Hepatocyte (in vitro differentiated cells): Measurements from ENCODE around the gene CPB1. TPM values are rescaled to one million over a fixed set of nuclear protein-coding genes. Genes with fewer than 3 reads are reported as not detected.

Experiments
- DNase-seq: peaks from one replicate; pipeline ENCODE4 v3.0.0-alpha.2; 2016; ENCODE audit warnings: low spot score
- H2AFZ ChIP-seq: fragments of 200-600 bp; sonication (generic); 2 replicates; pipeline ENCODE4 v1.6.0; 2016; ENCODE audit warnings: antibody characterized with exemption, mild to moderate bottlenecking
- H3K27ac ChIP-seq: fragments of 200-600 bp; sonication (generic); 2 replicates; pipeline ENCODE4 v1.5.1; 2016; ENCODE audit warnings: mild to moderate bottlenecking
- H3K27me3 ChIP-seq: fragments of 200-600 bp; sonication (generic); 2 replicates; pipeline ENCODE4 v1.6.1; 2016
- H3K36me3 ChIP-seq: fragments of 200-600 bp; sonication (generic); replicated peaks from 2 replicates; pipeline ENCODE4 v1.5.1; 2016; ENCODE audit warnings: low read depth; ENCODE audit not compliant: insufficient read depth
- H3K4me1 ChIP-seq: fragments of 200-600 bp; sonication (generic); 2 replicates; pipeline ENCODE4 v1.5.1; 2016; ENCODE audit warnings: mild to moderate bottlenecking, moderate library complexity; ENCODE audit not compliant: insufficient read depth
- H3K4me2 ChIP-seq: fragments of 200-600 bp; sonication (generic); 2 replicates; pipeline ENCODE4 v1.6.0; 2016
- H3K4me3 ChIP-seq: fragments of 200-600 bp; sonication (generic); 2 replicates; pipeline ENCODE4 v1.5.1; 2016; ENCODE audit warnings: mild to moderate bottlenecking
- H3K79me2 ChIP-seq: fragments of 200-600 bp; sonication (generic); 2 replicates; pipeline ENCODE4 v1.6.0; 2017; ENCODE audit warnings: mild to moderate bottlenecking
- H3K9me2 ChIP-seq: fragments of 200-600 bp; sonication (generic); replicated peaks from 2 replicates; pipeline ENCODE4 v1.6.0; 2017; ENCODE audit warnings: mild to moderate bottlenecking; ENCODE audit not compliant: insufficient read depth
- H3K9me3 ChIP-seq: fragments of 200-600 bp; sonication (generic); 2 replicates; pipeline ENCODE4 v1.5.1; 2016; ENCODE audit warnings: low read depth, mild to moderate bottlenecking
- H4K20me1 ChIP-seq: fragments of 200-600 bp; sonication (generic); 2 replicates; pipeline ENCODE4 v1.6.0; 2016; ENCODE audit warnings: mild to moderate bottlenecking; ENCODE audit not compliant: insufficient read depth, poor library complexity, severe bottlenecking
- EZH2 ChIP-seq: fragments of 200-600 bp; sonication (generic); IDR thresholded peaks from 2 replicates; pipeline ENCODE4 v1.6.1; 2016; ENCODE audit warnings: antibody characterized with exemption, mild to moderate bottlenecking, borderline replicate concordance
- EZH2phosphoT487 ChIP-seq: fragments of 200-600 bp; sonication (generic); IDR thresholded peaks from one replicate; pipeline ENCODE4 v1.6.1; 2018; ENCODE audit warnings: antibody characterized with exemption, mild to moderate bottlenecking, low read depth, moderate library complexity; ENCODE audit not compliant: unreplicated experiment, severe bottlenecking
- WGBS: methylation state at CpG from one replicate; pipeline ENCODE4 v1.1.6; 2016; ENCODE audit warnings: low lambda C conversion rate; ENCODE audit errors: missing lambda C conversion rate; 5-methylcytosine and 5-hydroxymethylcytosine counted together
- polyA plus RNA-seq: library from polyadenylated mRNA; unstranded; fragments of >200 nt; fragmentation: Nextera tagmentation; extraction: Ambion mirVana; gene quantifications from 2 replicates; pipeline ENCODE4 v1.2.1, GENCODE V29; 2016
- total RNA-seq: library from RNA; depleted of rRNA; stranded (reverse); fragments of >200 nt; gene quantifications from 2 replicates; pipeline ENCODE4 v1.2.3, GENCODE V29; 2014
- TF ChIP-seq, protein P1 (sequence below): fragments of 200-600 bp; sonication (generic); IDR thresholded peaks from 2 replicates; pipeline ENCODE4 v1.5.1; 2016; ENCODE audit warnings: antibody characterized with exemption, mild to moderate bottlenecking; ENCODE audit not compliant: poor library complexity

The CPB1 gene
- total and polyA plus RNA-seq, 2 experiments from 2014 or later, result not detected

DNA sequence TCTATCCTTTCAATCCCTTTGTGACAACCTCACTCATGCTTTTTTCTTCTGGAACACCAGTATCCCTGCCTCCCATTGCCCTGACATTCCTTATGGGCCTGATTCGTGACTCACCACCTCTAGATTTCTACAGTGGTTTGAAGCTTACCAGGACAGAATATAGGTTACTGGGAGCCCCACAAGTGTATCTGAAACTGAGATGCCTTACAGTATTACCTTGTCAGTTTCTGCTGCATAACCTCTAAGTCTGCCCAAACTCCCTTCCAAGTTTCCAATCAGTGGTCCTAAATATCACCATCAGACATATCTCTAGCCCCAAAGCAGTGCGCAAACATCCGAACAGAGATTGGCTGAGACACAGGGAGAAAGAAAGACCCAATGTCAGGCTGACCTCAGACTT lies 5.6 kb downstream of the CPB1 start:
- Histone ChIP-seq H3K79me2 (no peaks in the 10 kb centered on the region), H3K9me2 (no peaks in the 10 kb centered on the region), H3K4me2 (no peak overlapping the region), H3K27me3 (no peaks in the 10 kb centered on the region), H3K4me1 (no peaks in the 10 kb centered on the region), H3K36me3 (no peaks in the 10 kb centered on the region), H3K27ac (no peak overlapping the region), H4K20me1 (no peaks in the 10 kb centered on the region), H2AFZ (no peak overlapping the region), H3K9me3 (no peaks in the 10 kb centered on the region), H3K4me3 (no peak overlapping the region)
- WGBS, result 87% methylated on average over 3 of the region's 3 CpGs
- no peak for TF ChIP-seq EZH2
- TF ChIP-seq, protein P1, sequence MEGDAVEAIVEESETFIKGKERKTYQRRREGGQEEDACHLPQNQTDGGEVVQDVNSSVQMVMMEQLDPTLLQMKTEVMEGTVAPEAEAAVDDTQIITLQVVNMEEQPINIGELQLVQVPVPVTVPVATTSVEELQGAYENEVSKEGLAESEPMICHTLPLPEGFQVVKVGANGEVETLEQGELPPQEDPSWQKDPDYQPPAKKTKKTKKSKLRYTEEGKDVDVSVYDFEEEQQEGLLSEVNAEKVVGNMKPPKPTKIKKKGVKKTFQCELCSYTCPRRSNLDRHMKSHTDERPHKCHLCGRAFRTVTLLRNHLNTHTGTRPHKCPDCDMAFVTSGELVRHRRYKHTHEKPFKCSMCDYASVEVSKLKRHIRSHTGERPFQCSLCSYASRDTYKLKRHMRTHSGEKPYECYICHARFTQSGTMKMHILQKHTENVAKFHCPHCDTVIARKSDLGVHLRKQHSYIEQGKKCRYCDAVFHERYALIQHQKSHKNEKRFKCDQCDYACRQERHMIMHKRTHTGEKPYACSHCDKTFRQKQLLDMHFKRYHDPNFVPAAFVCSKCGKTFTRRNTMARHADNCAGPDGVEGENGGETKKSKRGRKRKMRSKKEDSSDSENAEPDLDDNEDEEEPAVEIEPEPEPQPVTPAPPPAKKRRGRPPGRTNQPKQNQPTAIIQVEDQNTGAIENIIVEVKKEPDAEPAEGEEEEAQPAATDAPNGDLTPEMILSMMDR, result no peak
- TF ChIP-seq EZH2phosphoT487, result no peak
- DNase-seq, result no peak

DNA sequence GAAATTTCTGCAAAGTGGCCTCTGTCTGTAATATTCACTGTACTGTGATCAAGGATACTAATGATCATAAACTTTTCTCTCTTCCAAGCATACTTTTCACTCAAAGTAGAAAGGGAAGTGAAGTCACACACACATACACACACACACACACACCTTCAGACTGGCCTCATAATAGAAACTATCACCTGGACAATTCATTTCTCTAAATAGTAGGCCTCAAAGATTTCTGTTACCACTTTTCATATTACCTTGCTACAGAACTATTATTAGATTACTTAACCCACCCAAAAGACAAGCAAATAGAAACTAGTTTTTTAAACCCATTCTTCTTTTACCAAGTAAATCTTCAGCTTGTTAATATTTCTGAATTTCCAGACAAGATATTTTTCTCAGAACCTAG lies 12.2 kb downstream of the CPB1 start:
- DNase-seq, result no peak
- Histone ChIP-seq H3K4me2 (no peak overlapping the region), H4K20me1 (no peaks in the 10 kb centered on the region), H3K9me2 (no peaks in the 10 kb centered on the region), H3K27me3 (no peaks in the 10 kb centered on the region), H3K9me3 (no peaks in the 10 kb centered on the region), H3K4me3 (no peak overlapping the region), H3K4me1 (no peaks in the 10 kb centered on the region), H3K36me3 (no peaks in the 10 kb centered on the region), H2AFZ (no peak overlapping the region), H3K79me2 (no peaks in the 10 kb centered on the region), H3K27ac (no peak overlapping the region)
- TF ChIP-seq, protein P1, result no peak
- no peak for TF ChIP-seq EZH2phosphoT487

DNA sequence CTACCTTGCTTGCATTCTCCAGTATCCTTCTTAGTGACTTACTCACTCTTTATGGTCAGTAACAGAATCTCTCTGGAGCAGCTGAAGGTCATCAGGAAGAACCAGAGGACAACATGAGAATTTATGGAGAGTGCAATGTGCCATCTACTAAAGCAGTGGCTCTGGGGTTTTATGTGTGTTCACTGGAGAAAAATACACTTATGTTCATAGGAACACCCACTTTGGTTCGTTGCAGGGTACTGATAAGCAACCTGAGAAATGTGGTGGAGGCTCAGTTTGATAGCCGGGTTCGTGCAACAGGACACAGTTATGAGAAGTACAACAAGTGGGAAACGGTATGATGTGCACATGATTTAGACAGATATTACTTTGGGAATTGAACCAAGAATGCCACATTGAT lies 12.8 kb downstream of the CPB1 start:
- H3K36me3 ChIP-seq, result no peaks in the 10 kb centered on the region
- no peak for DNase-seq
- 82% methylated on average over 4 of the region's 4 CpGs for WGBS
- H3K27ac ChIP-seq, result no peak overlapping the region
- no peak overlapping the region for H3K4me2 ChIP-seq
- H3K9me2 ChIP-seq, result no peaks in the 10 kb centered on the region
- H4K20me1 ChIP-seq, result no peaks in the 10 kb centered on the region
- no peak overlapping the region for H3K4me3 ChIP-seq
- H3K27me3 ChIP-seq, result no peaks in the 10 kb centered on the region
- H3K4me1 ChIP-seq, result no peaks in the 10 kb centered on the region
- H3K79me2 ChIP-seq, result no peaks in the 10 kb centered on the region
- H2AFZ ChIP-seq, result no peak overlapping the region
- no peak for TF ChIP-seq EZH2phosphoT487
- no peak for TF ChIP-seq EZH2
- TF ChIP-seq, protein P1, result no peak
- H3K9me3 ChIP-seq, result no peaks in the 10 kb centered on the region

DNA sequence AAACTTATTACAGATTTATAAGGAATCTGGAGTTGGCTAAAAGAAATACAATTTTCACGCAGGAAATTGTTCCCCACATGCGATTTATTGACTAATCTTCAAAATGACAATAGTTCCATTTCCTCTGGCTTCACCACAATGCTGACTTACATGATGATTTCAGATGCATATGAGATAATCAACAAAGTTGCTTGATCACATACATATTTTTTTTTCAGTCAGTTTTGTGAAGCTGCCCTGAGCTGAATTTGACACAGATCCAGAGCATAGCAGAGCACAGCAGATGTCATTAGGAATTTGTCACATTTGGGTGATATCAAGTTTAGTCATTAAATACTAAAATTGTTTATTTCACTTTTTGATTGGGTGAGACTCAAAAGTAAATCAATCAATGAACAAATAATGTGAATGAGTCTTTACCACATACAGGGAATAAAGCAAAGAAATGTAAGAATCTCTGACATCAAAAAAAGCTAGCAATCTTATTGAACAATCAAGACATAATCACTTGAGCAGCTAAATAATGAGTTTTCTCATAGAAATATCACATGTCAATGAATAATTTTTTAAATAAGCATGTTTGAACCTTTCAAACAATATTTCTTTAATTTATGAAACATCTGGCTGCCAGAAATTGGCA lies 18.3 kb downstream of the CPB1 start:
- TF ChIP-seq EZH2phosphoT487 (no peak), EZH2 (no peak)
- TF ChIP-seq, protein P1, result no peak
- Histone ChIP-seq H3K36me3 (no peaks in the 10 kb centered on the region), H3K9me3 (no peaks in the 10 kb centered on the region), H3K9me2 (no peaks in the 10 kb centered on the region), H3K27me3 (no peaks in the 10 kb centered on the region), H4K20me1 (no peaks in the 10 kb centered on the region), H2AFZ (no peak overlapping the region), H3K4me3 (no peak overlapping the region), H3K27ac (no peak overlapping the region), H3K4me2 (no peak overlapping the region), H3K4me1 (no peaks in the 10 kb centered on the region), H3K79me2 (no peaks in the 10 kb centered on the region)
- WGBS, result 100% methylated on average over 2 of the region's 2 CpGs
- DNase-seq, result no peak
